Renal cortical epithelial cell (primary cell): ENCODE data around the gene RAET1E. TPM values are rescaled to one million over a fixed set of nuclear protein-coding genes. Genes with fewer than 3 reads are reported as not detected.
"Not testable (repeated sequence)": the region's sequence is repeated elsewhere in the genome, so short reads cannot be mapped to it uniquely, and the experiment has no call there.

Experiments
- DNase-seq: peaks from one replicate; pipeline ENCODE4 v3.0.0-alpha.2; 2011; ENCODE audit warnings: low read depth
- total RNA-seq: library from RNA; depleted of rRNA; stranded (reverse); fragments of >200 nt; gene quantifications from 2 replicates; pipeline ENCODE4 v1.2.3, GENCODE V29; 2014

RAET1E gene
- not detected in 2 replicates for total RNA-seq

- no peak for DNase-seq
Measured at GRCh38 chr6:149897855-149898744, at the start of gene RAET1E. Gene RAET1E (minus strand): TSS chr6:149898113. CDS start chr6:149890901, 7,212 bp downstream.

GRCh38 chr6:149947533-149947932 lies 49.6 kb upstream of the RAET1E start:
- DNase-seq = not testable (repeated sequence)

GRCh38 chr6:149946631-149947030 lies 48.7 kb upstream of the RAET1E start:
- DNase-seq = not testable (repeated sequence)

- DNase-seq = not testable (repeated sequence)
Measured at GRCh38 chr6:149945276-149945675, 47.4 kb upstream of the RAET1E start.

GRCh38 chr6:149943321-149943720 lies 45.4 kb upstream of the RAET1E start:
- not testable (repeated sequence) for DNase-seq

- DNase-seq = no peak
Measured at GRCh38 chr6:149942461-149942829, 44.5 kb upstream of the RAET1E start.

- peak; percentile 88 for DNase-seq
Measured at GRCh38 chr6:149941583-149942460, 43.9 kb upstream of the RAET1E start, which contains the start of gene ULBP2. Gene ULBP2 (plus strand): TSS chr6:149942014. CDS start chr6:149942073, 59 bp downstream.

- DNase-seq = no peak
Measured at GRCh38 chr6:149940672-149940982, 42.7 kb upstream of the RAET1E start.

GRCh38 chr6:149939909-149940671 lies 42.2 kb upstream of the RAET1E start:
- DNase-seq = no peak

GRCh38 chr6:149939356-149939648 lies 41.4 kb upstream of the RAET1E start:
- no peak for DNase-seq

- no peak for DNase-seq
Measured at GRCh38 chr6:149938571-149939355, 40.9 kb upstream of the RAET1E start.

GRCh38 chr6:149938013-149938570 lies 40.2 kb upstream of the RAET1E start:
- not testable (repeated sequence) for DNase-seq

- DNase-seq = no peak
Measured at GRCh38 chr6:149936743-149937142, 38.8 kb upstream of the RAET1E start.

GRCh38 chr6:149935668-149936067 lies 37.8 kb upstream of the RAET1E start:
- no peak for DNase-seq

- DNase-seq = peak; percentile 26
Measured at GRCh38 chr6:149935246-149935645, 37.3 kb upstream of the RAET1E start.

- peak; percentile 63 for DNase-seq
Measured at GRCh38 chr6:149934249-149935156, 36.6 kb upstream of the RAET1E start.

- DNase-seq = no peak
Measured at GRCh38 chr6:149933461-149933860, 35.5 kb upstream of the RAET1E start.

GRCh38 chr6:149933036-149933435 lies 35.1 kb upstream of the RAET1E start:
- DNase-seq = no peak

- no peak for DNase-seq
Measured at GRCh38 chr6:149931501-149931900, 33.6 kb upstream of the RAET1E start.

GRCh38 chr6:149929422-149929821 lies 31.5 kb upstream of the RAET1E start:
- DNase-seq = no peak
